CD1c-positive myeloid dendritic cell (primary cell): Measurements from ENCODE around the gene NEK6.

Source experiments
- DNase-seq: peaks from one replicate; pipeline ENCODE4 v3.0.0-alpha.2; 2016; ENCODE audit errors: extremely low spot score

NEK6 gene

DNA sequence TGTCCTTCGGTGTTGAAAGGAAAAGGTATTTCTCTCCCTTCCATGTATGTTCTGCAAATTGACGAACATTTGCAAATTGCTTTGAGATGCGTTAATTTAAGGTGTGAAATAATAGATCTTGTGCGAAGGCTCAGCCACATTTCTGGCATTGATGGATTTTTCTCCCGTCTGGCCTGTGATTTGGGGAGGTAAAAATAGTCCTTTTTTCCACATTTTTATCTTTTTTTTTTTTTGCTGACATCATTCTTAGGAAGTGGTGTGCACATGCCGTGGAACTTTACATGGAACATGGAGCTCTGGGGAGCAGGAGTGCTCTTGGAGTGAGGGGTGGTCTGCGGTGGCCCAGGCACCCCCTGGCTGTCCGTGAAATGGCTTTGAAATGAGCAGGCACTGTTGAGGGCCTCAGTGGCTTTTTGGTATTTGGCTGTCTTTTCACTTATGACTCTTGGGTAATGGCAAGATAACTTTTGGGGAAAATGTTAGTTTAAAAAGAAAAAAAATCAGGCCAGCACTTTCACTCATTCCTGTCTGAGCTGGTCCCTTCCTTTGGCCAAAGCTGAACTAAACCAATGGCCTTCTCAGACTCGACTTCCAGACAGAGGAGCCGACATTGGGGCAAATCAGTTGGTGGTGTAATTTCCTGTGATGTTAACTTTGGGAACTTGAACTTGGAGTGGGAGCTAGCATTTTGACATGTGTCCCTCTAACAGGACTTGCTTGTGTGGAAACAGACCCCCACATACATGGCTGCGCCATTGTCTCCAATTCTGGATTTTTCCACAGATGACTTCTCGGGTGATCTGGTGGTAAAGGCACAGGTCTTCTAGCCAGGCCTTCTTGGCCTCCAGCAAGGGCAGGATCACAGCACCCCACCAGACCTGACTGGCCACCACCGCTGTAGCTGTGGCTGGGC, 4.2 kb downstream of the NEK6 start:
- DNase-seq, result no peak

DNA sequence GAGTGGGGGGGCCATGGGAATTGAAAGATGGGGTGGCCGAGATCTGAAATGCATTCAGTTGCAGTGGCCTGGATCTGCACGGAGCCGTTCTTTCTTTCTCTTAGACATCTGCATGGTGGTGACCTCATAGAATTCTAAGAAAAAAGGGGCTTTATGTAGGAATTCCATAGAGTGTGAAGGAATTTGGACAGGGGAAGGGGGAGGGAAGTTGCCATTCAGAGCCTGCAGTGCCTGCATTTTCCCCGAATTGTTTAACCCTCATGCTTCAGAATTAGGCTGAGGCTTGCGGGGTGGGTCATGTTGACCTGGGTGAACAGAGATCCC, 4.9 kb downstream of the NEK6 start:
- DNase-seq, result no peak

- DNase-seq, result peak; percentile 48
Measured at GRCh38 chr9:124263213-124263612, 5.5 kb downstream of the NEK6 start.

- DNase-seq, result no peak
Measured at GRCh38 chr9:124263800-124264426, 6.2 kb downstream of the NEK6 start.

GRCh38 chr9:124264823-124265233, 7.1 kb downstream of the NEK6 start:
- DNase-seq, result peak; percentile 48

DNA sequence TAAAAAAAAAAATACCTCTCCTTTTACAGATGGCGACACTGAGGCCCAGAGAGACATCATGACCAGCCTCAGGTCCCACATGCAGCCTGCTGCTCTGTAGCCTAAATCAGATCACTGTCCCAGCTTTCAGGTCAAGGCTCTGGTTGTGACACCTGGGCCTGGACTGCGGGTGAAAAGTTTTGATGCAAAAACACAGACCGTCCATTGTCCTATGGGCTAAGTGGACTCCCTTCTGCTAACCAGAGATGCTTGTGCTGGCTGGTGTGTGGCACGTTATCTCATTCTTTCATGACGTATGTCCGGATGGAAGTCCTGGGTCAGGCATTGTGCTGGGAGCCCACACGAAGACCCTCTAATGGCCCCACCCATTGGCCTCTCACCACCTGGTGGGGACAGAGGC, 7.8 kb downstream of the NEK6 start:
- DNase-seq, result no peak

GRCh38 chr9:124266139-124266825, 8.5 kb downstream of the NEK6 start:
- no peak for DNase-seq

- no peak for DNase-seq
Measured at GRCh38 chr9:124266826-124267201, 9.1 kb downstream of the NEK6 start.

- peak; percentile 57 for DNase-seq
Measured at GRCh38 chr9:124267271-124267807, 9.6 kb downstream of the NEK6 start.

DNA sequence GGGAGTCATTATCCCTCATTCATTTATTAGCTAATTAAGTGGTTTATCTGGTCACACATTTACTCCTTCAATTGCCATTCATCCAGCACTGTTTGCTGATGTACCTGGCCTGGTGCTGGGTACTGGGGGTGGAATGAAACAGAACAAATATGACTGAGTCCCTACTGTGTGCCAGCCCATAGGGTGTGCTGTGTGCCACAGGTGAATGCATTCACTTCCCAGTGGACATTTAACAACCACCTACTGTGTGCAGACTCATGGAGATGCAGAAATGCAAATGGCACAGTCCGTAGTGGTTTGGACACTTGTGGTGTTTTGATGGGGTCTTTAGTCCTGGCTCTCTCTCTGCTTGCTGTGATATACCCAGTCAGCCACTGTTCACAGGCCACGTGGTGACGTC, 10.5 kb downstream of the NEK6 start:
- DNase-seq, result no peak

DNA sequence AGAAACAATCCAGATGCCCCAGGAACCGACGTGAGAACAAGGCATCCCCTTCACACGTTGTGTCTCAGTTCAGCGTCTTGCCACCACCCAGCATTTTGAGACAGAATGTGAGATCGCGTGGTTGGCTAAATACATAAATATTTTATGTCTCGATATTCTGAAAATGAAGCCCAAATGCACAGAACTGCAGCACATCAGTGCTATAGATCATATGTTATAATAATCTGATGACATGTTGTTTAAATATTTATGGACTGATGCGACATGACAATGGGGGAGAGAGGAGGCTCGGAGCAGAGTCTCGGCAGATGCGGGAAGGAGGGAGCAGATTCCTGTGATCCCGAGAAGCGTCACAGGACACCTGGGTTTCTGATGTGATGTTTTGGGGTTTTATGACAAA, 10.9 kb downstream of the NEK6 start:
- DNase-seq, result no peak

- no peak for DNase-seq
Measured at GRCh38 chr9:124269556-124269955, 11.8 kb downstream of the NEK6 start.

DNA sequence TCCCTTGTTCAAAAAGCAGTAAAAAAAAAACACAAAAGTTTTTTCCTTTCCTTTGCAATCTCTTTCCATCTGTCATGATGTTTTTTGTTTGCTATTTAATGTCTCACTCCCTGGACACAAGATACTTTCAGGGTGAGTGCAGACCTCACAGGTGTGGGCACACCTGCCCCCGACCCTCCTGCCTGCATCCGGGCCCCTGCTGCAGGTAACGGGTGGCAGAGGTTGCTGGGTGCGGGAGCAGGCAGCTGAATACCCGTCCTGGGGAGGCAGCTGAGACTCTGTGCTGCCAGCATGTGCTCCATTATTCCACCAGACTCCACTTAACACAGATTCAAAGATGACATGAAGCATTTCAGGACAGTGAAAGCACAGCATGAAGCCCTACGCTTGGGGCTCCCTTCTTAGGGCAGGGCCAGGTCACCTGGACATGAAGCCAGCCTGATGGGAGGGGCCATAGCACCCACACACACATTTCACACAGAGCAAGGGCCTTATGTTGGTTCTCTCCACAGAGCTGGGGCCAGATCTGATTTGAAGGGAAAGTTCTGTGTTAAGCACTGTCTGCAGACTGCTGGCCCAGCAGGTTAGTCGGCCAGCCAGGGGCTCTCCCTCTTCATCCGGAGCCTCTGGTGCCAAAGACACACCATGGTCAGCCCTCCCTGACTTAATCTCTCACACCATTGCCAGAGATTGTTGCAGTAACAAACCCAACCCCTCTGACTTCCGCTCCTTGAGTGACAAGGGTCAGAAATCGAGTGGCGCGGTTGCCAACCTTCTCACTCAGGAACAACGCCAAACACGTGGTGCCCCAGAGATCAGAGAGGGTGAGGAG, 13.0 kb downstream of the NEK6 start:
- no peak for DNase-seq

DNA sequence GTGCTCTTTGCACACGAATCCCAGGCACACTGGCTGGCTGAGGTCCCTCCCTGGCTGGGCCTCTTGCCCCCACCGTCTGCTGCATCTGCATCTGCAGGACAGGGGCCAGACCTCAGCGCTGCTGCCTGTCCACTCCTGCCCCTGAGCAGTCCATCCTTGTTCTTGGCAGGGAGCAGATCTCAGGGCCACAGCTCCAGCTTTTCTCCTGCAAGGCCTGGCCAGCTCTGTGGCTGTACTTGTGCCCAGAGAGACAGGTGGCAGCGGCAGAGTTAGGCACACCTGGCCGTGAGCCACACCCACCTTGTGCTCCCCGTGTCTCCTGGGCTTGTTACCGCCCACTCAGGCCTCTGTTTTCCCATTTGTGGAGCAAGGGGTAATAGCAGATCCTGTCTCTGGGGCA, 13.9 kb downstream of the NEK6 start:
- DNase-seq, result no peak

DNA sequence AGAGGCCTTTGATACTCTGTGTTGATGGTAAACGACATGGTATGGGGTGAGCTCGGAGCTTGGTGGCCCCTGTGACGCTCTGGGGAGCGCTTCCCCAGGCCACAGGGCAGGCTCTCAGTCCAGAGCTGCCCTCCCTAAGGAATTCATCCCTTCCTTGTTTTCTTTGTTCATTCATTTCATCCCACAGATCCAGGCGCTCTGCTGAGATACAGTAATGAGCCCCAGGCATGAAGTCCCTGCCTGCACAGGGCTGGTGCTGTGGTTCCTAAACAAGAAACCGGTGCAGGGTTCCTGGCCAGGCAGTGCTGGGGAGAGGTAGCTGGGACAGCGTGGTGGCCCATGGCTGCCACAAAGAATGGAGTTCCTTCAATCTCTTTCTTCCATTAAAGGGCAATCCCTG, 14.4 kb downstream of the NEK6 start:
- no peak for DNase-seq

- peak; percentile 58 for DNase-seq
Measured at GRCh38 chr9:124272979-124273378, 15.2 kb downstream of the NEK6 start.

DNA sequence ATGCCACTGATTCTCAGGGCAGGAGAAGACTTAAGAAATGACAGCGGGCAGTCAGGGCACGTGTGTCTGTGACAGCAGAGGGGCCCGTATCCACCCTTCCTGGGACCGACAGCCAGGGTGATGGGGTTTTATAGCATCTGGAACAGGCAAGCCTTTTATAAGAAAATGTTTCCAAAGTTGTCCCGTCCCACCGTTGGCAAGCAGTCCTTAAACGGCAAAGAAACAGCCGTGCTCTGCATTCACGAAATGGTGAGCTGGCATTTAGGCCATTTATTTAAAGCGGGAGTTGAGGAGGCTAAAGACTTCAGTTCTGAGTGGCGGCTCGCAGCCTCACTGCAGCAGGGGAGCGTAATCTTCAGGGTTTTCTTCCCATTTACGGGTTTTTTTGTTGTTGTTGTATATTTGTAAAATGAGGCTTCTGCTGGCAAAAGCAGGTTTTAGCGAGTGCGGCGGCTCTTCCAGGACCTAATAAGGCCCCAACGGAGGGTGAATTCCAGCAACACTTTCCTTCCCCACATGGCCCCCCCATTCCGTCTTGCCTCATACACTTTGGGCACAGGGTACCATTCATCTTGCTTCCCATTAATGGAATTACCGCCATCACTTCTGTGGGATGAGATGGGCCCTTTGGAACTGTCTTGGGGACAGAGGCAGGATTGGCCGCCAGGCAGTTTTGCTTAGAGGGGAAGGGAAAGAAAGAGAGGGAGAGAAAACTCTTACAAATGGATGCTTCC, 15.8 kb downstream of the NEK6 start:
- no peak for DNase-seq

DNA sequence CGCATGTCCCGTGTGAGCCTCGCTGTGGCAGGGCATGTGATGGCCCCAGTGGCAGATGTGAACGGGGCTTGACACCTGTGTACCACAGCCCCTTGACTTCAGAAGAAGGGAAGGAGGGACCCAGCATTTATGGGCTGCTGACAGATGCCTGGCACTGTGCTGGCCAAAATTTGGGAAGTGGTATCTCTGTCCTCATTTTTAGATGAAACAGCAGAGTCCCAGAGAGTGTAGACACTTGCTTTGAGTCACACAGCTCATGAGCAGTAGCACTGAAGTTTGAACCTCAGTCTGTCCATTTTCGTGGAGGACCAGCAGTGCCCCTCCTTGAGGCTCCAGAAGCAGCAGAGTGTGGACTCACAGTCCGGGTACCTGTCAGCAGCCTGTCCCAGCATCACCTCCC, 16.5 kb downstream of the NEK6 start:
- peak; percentile 47 for DNase-seq

GRCh38 chr9:124274738-124275137, 17.0 kb downstream of the NEK6 start:
- no peak for DNase-seq

DNA sequence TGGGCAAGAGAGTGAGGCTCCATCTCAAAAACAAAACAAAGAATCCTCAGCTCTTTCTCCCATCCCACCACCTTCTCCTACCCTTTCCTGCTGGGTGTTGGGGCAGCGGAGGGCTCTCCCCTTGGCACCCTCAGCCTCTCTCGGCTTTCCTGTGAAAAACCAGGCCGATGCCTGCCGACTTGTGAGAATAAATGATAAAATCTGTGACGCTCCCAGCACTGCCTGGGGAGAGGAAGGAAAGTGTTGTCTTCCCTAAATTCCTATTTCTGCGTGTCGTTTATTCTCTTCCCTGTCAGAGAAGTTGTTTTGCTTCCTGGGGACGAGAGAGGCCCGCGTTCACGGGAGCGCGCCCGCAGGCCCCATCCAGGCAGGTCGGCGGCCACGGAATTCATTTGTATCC, 19.7 kb downstream of the NEK6 start:
- no peak for DNase-seq

GRCh38 chr9:124278054-124278540, 20.3 kb downstream of the NEK6 start:
- peak; percentile 86 for DNase-seq
